ENCODE results near the gene CHRNA3.

The CHRNA3 gene

GRCh38 chr15:78604420-78604819 is 16.4 kb downstream of the CHRNA3 start:
- TF ChIP-seq CTCF (IDR thresholded peaks at IDR 0.05) (no peak), ZFX (IDR thresholded peaks at IDR 0.05; ENCODE audit: borderline replicate concordance) (no peak)
- 0 out of 2 replicates have a peak overlapping the region, but pooled peaks have one; percentile 15 for H3K27ac ChIP-seq

- TF ChIP-seq CTCF (IDR thresholded peaks at IDR 0.05) (no peak), ZFX (IDR thresholded peaks at IDR 0.05; ENCODE audit: borderline replicate concordance) (no peak)
- H3K27ac ChIP-seq, result no peak overlapping the region
These were observed 17.3 kb downstream of the CHRNA3 start for GRCh38 chr15:78603467-78603866.

- no peak for TF ChIP-seq ZFX (IDR thresholded peaks at IDR 0.05; ENCODE audit: borderline replicate concordance)
- no peak for TF ChIP-seq CTCF (IDR thresholded peaks at IDR 0.05)
- H3K27ac ChIP-seq, result no peak overlapping the region
These were observed 21.6 kb downstream of the CHRNA3 start for GRCh38 chr15:78599189-78599588.

GRCh38 chr15:78598348-78598747 is 22.4 kb downstream of the CHRNA3 start:
- no peak for TF ChIP-seq CTCF (IDR thresholded peaks at IDR 0.05)
- no peak for TF ChIP-seq ZFX (IDR thresholded peaks at IDR 0.05; ENCODE audit: borderline replicate concordance)
- H3K27ac ChIP-seq, result no peak overlapping the region

- H3K27ac ChIP-seq, result no peak overlapping the region
- TF ChIP-seq ZFX (IDR thresholded peaks at IDR 0.05; ENCODE audit: borderline replicate concordance) (no peak), CTCF (IDR thresholded peaks at IDR 0.05) (no peak)
These were observed 23.2 kb downstream of the CHRNA3 start for GRCh38 chr15:78597583-78597982.

- no peak for TF ChIP-seq ZFX (IDR thresholded peaks at IDR 0.05; ENCODE audit: borderline replicate concordance)
- no peak for TF ChIP-seq CTCF (IDR thresholded peaks at IDR 0.05)
- no peak overlapping the region for H3K27ac ChIP-seq
These were observed 45.9 kb downstream of the CHRNA3 start for GRCh38 chr15:78574944-78575343.

- no peak overlapping the region for H3K27ac ChIP-seq
- no peak for TF ChIP-seq ZFX (IDR thresholded peaks at IDR 0.05; ENCODE audit: borderline replicate concordance)
- no peak for TF ChIP-seq CTCF (IDR thresholded peaks at IDR 0.05)
These were observed 47.4 kb downstream of the CHRNA3 start for GRCh38 chr15:78573416-78573815.
